Stimulated activated CD4-positive, alpha-beta T cell treated with anti-CD3 and anti-CD28 coated beads, Interleukin-4, amount 100 ng/mL, for 24 hours (primary cell): Measurements from ENCODE around the gene ZNF514.
A peak's percentile ranks its signal among the peaks of the same experiment; 100 is the strongest.
"Not testable (repeated sequence)": the region's sequence is repeated elsewhere in the genome, so short reads cannot be mapped to it uniquely, and the experiment has no call there.

Experiments
- DNase-seq: peaks from one replicate; pipeline ENCODE4 v3.0.0-alpha.2; 2020

Gene ZNF514

GRCh38 chr2:95122197-95122551 is 37.5 kb downstream of the ZNF514 start:
- DNase-seq, result no peak

- DNase-seq, result peak; percentile 91
Measured at GRCh38 chr2:95121407-95122196, 38.0 kb downstream of the ZNF514 start, which contains the start of gene MRPS5. Gene MRPS5, minus strand, starts transcription at chr2:95121808. Its CDS starts 17 bp downstream, at chr2:95121791.

- no peak for DNase-seq
Measured at GRCh38 chr2:95121093-95121406, 38.6 kb downstream of the ZNF514 start.

GRCh38 chr2:95115418-95115817 is 44.2 kb downstream of the ZNF514 start:
- peak; percentile 77 for DNase-seq

GRCh38 chr2:95113464-95113863 is 46.2 kb downstream of the ZNF514 start:
- DNase-seq, result no peak

GRCh38 chr2:95110395-95110794 is 49.3 kb downstream of the ZNF514 start:
- DNase-seq, result no peak

- no peak for DNase-seq
Measured at GRCh38 chr2:95109260-95109659, 50.4 kb downstream of the ZNF514 start.

- DNase-seq, result no peak
Measured at GRCh38 chr2:95106081-95106480, 53.6 kb downstream of the ZNF514 start.

GRCh38 chr2:95104606-95105005 is 55.0 kb downstream of the ZNF514 start:
- no peak for DNase-seq

GRCh38 chr2:95099910-95100309 is 59.7 kb downstream of the ZNF514 start:
- no peak for DNase-seq

GRCh38 chr2:95098273-95098672 is 61.4 kb downstream of the ZNF514 start:
- not testable (repeated sequence) for DNase-seq
